NCI-H748 (cell line): Measurements from ENCODE around the gene SSR2.
A peak's percentile ranks its signal among the peaks of the same experiment; 100 is the strongest.
"Not testable (repeated sequence)": the region's sequence is repeated elsewhere in the genome, so short reads cannot be mapped to it uniquely, and the experiment has no call there.

Experiments
- DNase-seq: peaks from one replicate; lab custom pipeline; 2025; ENCODE audit not compliant: unreplicated experiment; lab: John Stamatoyannopoulos, UW

Gene SSR2

DNA sequence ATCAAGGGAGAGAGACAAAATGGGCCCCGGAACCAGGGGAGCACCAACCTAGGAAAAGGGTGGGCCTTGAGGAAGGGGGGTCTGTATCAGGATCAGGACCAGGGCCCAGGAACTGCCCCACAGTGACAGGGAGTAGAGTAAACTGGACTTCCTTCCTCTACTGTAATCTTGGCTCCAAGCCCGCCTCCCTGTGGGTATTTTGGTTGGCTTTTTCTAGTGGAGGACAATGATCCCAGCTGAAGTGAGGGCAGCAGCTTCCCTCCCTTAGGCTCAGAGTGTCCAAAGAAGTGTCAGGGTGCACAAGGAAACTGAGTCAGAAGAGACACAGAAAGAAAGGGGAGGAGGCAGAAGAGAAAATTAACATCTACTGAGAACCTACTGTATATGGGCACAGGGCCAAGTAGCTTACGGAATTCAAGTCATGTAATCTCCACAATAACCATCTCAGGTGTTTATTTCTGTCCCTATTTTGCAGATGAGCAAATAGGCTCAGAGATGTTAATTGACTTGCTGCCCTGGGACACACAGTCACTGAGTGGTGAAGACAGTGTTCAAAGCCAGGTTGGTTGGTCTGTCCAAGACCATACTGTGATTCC lies 28.0 kb upstream of the SSR2 start:
- DNase-seq: no peak

DNA sequence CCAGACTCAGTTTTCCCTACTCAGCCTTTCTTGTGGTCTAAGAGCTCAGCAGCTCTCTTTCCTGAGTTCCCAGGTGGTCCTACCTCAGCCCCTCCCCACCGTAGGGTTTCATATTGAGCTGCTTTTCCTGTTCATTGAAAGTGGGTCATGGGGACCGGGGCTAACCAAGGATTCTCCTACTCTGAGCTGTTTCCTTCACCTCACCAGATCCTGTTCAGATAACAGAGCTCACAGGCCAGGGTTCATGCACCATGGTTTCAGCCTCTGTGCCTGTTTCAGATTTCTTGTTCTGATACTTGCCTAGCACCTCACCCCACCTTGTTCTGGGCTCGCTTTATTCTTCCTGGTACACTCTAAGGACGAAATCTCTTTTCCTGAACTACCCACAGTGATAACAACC lies 24.3 kb upstream of the SSR2 start:
- DNase-seq: no peak

DNA sequence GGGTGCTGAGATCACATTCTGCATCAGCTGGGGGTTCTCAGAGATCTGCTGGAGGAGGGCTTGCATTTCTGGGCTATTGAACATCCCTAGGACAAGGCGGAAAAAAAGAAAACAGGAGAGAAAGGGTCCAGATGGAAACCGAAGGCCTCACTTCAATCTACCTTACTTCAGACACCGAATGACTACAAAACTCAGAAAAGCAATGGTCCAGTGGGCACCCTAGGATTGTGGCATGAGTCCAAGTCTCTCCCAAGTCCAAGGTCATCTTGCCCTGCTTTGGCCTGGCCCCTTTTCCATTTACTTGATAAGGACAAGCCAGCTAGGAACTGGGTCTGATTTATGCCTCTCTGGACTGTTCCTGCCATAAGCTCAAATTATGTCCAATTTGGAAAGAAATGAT lies 22.1 kb upstream of the SSR2 start:
- DNase-seq: no peak

DNA sequence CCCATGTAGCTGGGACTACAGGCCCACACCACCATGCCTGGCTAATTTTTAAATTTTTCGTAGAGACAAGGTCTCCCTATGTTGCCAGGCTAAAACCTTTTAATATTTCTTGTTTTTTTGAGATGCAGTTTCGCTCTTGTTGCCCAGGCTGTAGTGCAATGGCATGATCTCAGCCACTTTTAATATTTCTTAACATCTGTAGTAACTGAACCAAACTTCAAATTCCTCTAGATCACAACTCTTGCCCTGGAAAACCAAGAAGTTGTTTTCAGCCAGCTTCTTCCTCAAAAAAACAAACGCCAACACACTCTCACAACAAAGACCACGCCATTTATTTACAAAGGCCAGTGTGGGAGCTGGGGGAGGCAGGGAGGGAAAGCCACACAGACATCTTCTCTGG lies 14.2 kb upstream of the SSR2 start:
- DNase-seq: not testable (repeated sequence)

DNA sequence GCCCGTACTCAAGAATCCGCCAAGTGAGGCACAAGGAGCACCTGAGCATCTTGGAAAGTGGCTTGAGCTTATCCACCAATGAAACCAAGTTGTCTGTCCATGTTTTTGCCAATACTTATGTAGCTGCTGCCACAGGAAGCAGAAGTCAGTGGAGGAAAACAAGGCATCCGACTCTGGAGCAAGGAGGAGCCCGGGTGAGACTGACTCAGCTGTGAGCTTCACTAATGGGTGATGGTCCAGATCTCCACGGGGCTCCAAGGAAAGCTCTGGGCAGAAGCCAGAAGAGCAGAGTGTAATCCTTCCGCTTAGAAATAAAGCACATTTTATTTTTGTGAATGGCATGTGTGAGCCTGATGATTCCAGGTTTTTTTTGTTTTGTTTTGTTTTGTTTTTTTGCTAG lies 12.3 kb upstream of the SSR2 start:
- DNase-seq: no peak

DNA sequence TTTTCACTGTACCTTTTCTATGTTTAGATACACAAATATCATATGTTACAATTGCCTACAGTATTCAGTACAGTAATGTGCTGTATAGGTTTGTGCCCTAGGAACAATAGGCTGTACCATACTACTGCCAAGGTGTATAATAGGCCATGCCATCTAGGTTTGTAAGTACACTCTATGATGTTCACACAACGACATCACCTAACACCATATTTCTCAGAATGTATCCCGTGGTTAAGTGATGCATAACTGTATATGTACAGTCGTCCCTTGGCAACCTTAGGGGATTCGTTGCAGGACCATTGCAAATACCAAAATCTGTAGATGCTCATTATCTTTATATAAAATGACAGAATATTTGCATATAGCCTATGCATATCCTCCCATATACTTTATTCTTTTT lies 5.8 kb upstream of the SSR2 start:
- DNase-seq: no peak

DNA sequence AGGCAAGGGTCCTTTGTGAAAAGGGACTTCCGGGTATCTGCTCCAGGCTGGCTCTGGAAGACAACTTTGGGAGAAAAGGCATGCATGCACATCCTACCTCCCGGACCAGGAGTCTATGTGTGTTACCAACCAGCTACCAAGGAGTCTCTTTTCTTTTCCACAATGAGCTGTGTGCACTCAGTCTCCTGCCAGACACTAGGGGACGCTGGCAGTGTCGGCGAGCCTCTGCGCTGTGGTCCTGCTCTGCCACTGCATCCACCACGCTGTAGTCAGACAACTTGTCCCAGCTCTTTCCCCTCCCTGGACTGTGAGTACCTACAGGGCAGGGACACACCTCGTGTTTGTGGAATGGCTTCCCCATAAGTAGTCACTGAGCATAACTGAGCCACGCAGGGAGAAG lies 5.1 kb upstream of the SSR2 start:
- DNase-seq: peak; percentile 69

DNA sequence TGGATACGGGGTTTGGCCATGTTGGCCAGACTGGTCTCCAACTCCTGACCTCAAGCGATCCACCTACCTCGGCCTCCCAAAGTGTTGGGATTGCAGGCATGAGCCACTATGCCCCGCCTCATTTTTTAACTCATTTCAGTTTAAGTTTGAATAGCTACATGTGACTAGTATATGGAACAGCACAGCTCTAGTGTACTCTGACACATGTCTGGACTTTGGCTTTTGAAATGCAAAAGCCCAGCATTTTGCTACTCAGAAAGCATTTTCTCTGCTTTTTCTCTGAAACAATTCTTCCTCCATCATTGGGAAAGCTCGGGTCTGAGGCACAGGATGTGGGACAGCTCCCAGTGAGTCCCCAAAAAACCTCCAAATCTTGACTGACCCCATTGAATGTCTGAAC lies 4.0 kb upstream of the SSR2 start:
- DNase-seq: no peak

DNA sequence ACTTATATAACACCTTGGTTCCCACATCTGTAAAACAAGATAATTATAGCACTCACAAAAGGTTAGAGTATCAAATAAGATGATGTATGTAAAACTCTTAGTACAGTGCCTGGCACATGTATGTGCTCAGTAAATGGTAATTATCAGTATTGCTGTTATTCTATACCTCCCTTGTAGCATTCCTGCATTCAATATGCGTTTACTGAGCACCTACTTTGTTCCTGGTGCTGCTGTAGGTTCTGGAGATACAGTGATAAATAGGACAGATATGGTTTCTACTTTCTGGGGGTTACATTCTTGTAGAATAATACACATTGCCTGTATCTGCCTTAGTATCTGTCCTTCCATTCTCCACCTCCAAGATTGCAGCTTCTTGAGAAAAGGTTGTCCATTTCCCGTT lies 1.2 kb upstream of the SSR2 start:
- no peak for DNase-seq

DNA sequence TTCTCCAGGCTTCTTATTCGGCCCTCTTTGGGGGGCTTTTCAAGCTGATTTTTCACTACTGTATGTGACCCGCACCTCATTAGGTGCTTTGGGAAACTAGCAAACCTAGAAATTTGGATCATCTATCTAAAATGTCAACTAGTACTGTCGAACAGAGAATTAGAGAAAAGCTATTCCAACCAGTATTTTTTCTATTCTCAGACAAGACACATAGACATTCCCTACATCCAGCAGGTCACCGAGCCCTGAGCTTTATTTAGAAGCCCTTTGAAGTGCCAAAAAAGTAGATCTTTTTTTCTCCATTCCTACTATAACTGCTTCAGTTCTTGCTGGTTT lies 310 bp upstream of the SSR2 start:
- DNase-seq: no peak

DNA sequence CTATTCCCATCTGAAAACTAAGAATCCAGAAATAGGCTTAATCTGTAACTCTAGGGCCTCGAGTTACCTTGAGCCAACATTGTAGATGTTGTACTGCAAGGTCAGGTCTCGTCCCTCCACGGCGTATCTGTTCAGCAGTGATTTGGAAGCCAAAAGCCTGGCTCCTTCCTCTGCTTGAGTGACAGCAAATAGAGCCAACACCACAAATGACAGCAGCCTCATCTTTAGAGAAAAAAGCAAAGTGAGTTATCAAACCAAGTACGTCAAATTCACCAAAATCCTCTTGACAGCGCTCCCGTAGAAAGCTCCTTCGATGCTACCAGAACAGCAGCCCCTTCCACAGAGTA lies 832 bp downstream of the SSR2 start:
- DNase-seq: no peak

DNA sequence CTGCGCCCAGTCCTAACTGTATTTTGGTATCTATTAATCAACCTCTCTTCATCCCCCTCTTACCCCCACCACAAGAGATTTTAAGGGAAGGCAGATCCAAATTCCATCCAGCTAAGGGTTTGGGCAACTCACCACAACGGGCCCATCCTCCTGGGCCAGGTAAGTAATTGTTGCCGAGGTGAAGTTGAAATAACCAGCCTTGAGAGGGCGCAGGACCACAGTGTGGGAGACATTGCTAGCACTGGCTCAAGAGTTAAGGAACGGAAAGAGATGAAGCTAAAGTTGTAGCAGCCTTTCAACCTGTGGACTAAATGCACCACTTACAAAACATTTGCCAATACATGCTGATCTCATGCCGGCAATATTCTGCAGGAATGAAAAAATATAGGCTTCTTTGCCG lies 5.9 kb downstream of the SSR2 start:
- DNase-seq: no peak

DNA sequence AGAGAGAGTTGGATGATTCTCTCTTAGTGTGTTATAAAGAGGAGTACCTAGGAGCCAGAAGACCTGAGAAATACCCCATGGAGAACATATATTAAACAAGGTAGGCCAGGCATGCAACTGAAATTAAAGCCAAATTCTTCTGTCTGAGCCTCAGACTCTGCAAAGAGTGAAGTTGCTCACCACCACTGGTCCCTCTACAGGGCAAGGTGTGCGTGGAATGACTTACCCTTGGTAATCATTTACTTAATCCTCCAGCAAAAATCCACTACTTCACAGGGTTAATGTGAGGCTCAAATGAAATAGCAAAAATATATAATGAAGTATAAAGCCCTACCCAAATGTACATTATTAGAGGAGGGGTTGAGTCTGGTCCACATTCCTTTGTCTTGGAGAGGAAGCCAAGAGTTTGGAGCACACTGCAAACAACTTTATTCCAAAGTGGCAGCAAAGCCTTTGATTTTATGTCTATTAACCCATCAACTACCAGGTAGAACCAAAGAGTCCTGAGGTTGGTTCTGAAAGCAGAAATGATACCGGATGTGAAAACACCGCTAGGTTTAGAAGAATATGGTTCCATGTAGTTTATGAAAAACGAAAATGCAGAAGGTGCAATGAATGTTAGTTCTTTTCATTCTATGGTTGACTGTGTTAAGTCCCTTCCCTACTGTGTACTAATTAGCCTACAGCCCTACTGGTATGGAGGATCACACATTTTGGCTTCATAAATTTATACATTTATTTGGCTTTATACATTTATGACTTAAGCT lies 8.5 kb downstream of the SSR2 start:
- DNase-seq: no peak

DNA sequence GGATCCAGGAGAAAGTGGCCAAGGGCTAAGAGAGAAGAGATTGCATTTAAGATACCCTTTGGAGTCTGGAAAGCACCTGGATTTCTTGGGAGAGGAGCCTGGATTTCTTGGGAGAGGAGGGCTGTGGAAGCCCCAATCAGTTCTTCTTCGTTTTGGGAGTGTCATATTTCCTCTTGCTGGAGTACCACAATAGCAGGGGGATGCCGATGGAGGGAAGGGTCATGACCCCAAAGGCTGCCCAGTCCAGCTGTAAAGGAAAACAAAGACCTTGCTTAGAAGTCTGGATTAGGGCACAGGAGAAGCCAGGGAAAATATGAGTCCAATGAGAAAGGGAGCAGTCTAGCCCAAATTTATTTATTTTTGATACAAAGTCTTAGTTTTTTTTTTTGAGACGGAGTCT lies 11.3 kb downstream of the SSR2 start:
- DNase-seq: no peak

DNA sequence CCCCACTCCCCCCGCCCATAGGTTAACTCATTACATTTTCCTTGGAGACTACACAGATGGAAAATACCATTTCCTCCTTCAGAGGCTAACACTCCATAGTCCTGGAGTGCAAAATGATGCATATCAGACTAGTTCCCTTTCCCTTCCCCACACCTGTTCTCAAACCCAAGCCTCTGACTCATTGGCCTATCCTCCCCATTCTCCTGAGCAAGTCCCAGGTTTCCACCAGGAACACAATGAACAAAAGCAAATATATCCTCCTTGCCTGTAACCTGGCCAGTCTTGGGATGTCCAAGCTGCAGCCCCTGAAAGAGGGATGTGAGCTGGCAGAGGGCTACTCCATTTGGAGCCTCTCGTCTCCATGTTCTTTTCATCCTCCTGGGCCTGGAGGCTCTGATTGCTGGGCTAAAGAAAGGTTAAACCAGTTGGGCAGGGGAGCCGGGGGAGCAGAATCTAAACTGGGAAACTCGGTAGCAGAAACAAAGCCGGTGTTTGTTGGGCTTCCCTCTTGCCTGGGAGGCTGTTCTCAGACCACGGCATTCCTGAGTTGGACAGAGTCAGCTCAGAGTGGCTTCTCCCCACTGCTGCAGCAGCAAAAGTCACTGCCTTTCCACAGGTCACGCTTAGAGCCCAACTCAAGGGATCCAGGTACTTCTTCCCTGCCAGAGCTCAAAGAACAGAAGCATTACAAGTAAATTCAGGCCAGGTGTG lies 13.9 kb downstream of the SSR2 start:
- no peak for DNase-seq

DNA sequence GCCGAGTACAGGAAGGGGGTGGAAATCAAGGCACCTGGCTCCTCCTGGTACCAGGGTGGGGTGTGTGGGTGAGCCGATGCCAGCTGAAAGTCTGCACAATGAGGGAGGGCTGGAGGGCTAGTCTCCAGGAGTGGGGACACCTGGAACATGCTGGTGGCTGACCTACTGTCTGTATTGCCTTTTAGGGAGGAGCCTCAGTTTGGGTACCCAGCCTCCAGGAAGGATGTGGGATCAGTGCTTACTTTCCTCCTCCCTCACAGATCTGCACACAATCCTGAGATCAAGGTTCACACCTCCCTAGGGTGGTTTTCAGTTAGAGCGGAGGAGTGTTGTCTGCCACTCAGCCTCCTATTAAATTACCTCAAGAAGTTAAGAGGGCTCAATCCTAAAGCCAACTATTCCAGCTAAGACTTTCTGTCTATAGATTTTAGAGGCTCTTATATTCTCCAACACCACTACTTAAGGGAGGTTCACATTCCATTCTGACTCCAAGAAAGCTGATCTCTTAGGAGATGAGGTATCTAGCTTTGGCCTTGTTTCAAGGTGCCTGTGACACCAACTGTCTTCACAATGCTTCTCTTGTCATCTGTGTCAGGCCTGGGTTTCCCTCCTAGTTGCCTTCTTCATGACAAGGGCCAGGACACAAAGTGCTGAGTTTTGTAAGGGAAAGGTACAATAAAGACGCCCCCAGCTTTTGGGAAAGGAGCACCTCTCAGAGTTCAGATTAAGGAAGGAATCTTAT lies 15.7 kb downstream of the SSR2 start:
- DNase-seq: no peak

DNA sequence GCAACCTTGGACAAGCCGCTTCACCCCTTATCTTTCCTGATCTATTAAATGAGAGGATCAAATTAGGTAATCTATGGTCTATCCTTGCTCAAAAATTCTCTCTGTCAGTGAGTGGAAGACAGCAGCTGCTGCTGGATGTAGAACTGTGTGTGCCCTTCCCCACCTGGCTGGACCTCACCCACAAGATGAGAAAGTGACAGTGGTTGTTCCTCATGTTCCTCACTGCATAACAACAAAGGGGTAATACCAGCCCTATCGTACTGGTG lies 16.9 kb downstream of the SSR2 start:
- DNase-seq: no peak

DNA sequence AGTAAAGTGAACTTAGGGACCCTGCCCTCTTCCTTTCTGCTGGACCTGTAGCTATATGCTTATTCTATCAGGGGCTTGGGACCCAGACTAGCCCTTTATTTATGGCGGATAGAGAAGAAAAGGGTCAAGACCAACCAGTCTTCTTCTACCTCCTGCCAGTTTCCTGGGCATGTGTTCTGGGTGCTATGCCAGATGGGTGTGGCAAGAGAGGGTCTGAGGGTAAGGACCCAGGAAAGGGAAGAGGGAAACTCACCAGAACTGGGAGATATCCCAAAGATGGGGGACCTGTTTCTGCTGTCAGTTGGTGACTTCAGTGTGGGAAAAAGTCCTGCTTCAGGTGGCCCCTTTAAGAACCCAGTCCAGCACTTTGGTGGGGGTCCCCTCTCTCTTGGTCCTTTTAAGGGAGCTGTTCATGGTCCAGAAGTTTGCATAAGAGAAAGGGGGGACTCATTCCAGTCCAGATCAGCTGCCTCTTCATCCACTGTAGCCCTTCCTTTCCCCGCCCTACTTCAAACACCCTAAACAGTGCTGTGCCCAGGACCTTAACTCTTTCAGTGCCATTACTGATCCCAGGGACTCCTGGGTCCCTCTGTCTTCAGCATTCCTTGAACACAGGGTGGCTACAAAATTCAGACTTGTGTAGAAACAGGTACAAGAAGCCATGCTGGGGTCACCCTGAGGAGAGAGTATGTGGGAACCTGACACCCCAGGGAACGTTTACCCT lies 18.4 kb downstream of the SSR2 start:
- DNase-seq: no peak

DNA sequence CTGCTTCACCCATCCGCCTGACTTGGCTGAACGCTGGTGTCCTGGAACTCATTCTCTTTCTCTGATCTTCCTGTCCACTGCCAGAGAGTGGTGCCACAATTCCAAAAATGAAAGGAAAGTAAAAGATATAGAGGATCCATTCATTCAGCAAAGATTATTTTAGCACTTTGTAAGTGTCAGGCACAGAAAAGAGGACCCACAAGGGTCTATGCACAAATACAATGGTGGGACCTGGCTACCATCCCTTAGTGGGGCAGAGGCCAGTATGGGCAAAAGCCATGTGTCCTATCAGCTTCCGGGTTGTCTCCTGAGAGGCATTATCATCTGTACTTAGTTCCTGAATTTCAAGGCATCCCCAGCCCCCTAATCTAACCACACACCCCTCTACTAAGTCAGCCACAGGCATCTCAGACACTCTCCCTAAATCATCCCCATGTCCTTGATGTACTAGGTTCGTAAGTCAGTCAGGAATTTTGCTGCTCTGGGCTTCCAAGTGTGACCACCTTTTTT lies 19.0 kb downstream of the SSR2 start:
- no peak for DNase-seq

DNA sequence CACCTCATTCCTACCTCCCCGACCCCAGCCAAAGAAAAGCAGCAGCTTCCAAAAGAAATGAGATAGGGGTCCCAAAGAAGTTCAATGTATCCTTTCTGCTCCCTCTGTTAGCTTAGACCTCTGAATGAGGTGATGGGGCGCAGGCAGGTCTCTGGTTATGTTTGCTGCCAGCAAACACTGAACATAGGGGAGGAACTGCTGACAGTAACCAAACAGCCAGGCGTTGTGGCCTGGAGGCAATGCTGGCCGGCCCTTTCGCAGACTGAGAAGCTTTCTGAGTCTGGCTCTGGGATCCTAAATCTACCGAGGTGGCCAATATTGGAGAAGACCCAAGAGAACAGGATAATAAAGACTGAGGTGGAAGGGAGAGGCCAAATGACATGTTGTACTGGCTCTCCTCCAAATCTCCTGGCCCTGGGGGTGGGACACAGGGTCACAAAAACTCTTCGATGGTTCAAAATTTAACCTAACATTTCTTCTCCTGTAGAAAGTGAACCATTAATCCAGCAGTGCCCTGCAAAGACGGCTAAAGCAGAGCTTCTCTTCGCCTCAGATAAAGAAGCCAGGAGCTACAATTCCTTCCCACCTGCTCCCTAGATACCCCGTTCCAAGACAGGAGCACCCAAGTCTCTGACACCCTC lies 19.6 kb downstream of the SSR2 start:
- no peak for DNase-seq

DNA sequence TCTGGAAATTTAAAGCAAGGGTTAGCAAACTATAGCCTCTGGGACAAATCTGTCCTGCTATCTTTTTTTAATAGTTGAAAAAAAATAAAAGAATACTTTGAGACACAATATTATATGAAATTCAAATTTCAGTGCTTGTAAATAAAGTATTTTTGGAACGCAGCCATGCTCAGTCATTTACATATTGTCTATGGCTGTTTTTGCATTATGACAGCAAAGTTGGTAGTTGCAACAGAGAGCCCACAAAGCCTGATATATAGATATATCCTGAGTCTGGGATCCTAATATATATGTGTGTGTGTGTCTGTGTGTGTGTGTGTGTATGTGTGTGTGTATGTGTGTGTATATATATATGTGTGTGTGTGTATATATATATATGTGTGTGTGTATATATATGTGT lies 20.8 kb downstream of the SSR2 start:
- DNase-seq: no peak
